ENCODE data around the gene SDK1.

The SDK1 gene

DNA sequence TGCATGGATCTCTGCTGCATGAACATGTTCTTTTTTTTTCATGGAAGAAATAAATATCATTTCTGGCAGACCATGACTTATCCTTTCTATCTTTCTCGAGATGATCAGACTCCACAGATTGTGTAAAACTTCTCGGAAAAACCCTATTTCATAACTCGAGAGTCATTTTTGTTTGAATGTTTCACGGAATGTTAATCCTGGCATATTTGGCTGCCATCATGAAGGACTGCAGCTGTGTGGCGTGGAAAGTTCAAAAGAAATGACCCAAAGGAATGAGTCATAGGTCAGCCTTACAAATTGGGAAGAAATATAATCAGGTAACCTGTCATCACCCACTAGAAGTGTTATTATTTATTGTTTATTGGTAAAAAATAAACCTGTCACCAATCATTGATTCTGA lies 566.8 kb downstream of the SDK1 start:
- Histone ChIP-seq H3K36me3 (ENCODE audit: control insufficient read depth, insufficient read depth, low read length, severe bottlenecking) (no peaks in the 10 kb centered on the region), H3K9me3 (ENCODE audit: control insufficient read depth, low read length) (peaks cover 32% of the 10 kb centered on the region), H3K27me3 (replicated peaks; ENCODE audit: control insufficient read depth, insufficient read depth, low read length) (no peaks in the 10 kb centered on the region), H3K4me1 (ENCODE audit: control insufficient read depth, insufficient read depth, low read length) (peaks cover 3% of the 10 kb centered on the region), H3K4me3 (ENCODE audit: low read length) (no peak overlapping the region), H3K9ac (ENCODE audit: low read length) (no peak overlapping the region)
- peak; percentile 78 for DNase-seq (ENCODE audit: low read depth)

- peaks cover 5% of the 10 kb centered on the region for H3K9me3 ChIP-seq (ENCODE audit: control insufficient read depth, low read length)
- no peak overlapping the region for H3K9ac ChIP-seq (ENCODE audit: low read length)
- H3K27me3 ChIP-seq (replicated peaks; ENCODE audit: control insufficient read depth, insufficient read depth, low read length): no peaks in the 10 kb centered on the region
- no peaks in the 10 kb centered on the region for H3K36me3 ChIP-seq (ENCODE audit: control insufficient read depth, insufficient read depth, low read length, severe bottlenecking)
- DNase-seq (ENCODE audit: low read depth): no peak
- no peak overlapping the region for H3K4me3 ChIP-seq (ENCODE audit: low read length)
- H3K4me1 ChIP-seq (ENCODE audit: control insufficient read depth, insufficient read depth, low read length): no peaks in the 10 kb centered on the region
Measured at GRCh38 chr7:3879355-3880075, 578.5 kb downstream of the SDK1 start.

- DNase-seq (ENCODE audit: low read depth): no peak
- H3K9me3 ChIP-seq (ENCODE audit: control insufficient read depth, low read length): no peaks in the 10 kb centered on the region
Measured at GRCh38 chr7:3880228-3880987, 579.4 kb downstream of the SDK1 start.

GRCh38 chr7:3882782-3883181 lies 581.7 kb downstream of the SDK1 start:
- H3K4me3 ChIP-seq (ENCODE audit: low read length): no peak overlapping the region
- no peaks in the 10 kb centered on the region for H3K9me3 ChIP-seq (ENCODE audit: control insufficient read depth, low read length)
- no peak overlapping the region for H3K9ac ChIP-seq (ENCODE audit: low read length)
- H3K4me1 ChIP-seq (ENCODE audit: control insufficient read depth, insufficient read depth, low read length): peaks cover 5% of the 10 kb centered on the region
- H3K27me3 ChIP-seq (replicated peaks; ENCODE audit: control insufficient read depth, insufficient read depth, low read length): no peaks in the 10 kb centered on the region
- no peaks in the 10 kb centered on the region for H3K36me3 ChIP-seq (ENCODE audit: control insufficient read depth, insufficient read depth, low read length, severe bottlenecking)
- DNase-seq (ENCODE audit: low read depth): peak; percentile 50

More at GRCh38 chr7:3880228-3880987, 579.4 kb downstream of the SDK1 start:
- H3K36me3 ChIP-seq (ENCODE audit: control insufficient read depth, insufficient read depth, low read length, severe bottlenecking): no peaks in the 10 kb centered on the region
- no peak overlapping the region for H3K4me3 ChIP-seq (ENCODE audit: low read length)
- H3K27me3 ChIP-seq (replicated peaks; ENCODE audit: control insufficient read depth, insufficient read depth, low read length): no peaks in the 10 kb centered on the region
- no peaks in the 10 kb centered on the region for H3K4me1 ChIP-seq (ENCODE audit: control insufficient read depth, insufficient read depth, low read length)
- no peak overlapping the region for H3K9ac ChIP-seq (ENCODE audit: low read length)

DNA sequence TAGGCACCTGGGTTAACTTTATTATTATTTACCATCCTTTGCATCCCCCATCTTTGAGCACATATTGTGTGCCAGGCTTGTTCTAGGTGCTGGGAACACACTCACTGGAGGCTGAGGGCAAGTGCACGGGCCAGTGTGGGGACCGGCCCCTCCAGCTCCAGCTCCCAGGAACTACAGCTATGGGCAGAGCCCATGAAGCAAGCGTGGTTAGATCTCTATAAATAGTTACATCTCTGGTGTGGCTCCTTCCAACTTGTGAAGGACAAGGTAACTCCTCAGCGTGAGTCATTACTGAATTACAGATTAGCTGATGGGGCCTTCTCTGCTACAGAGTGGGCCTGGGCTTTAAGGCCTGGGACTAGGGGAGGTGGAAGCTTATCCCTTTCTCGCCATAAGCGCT lies 583.5 kb downstream of the SDK1 start:
- H3K9ac ChIP-seq (ENCODE audit: low read length): no peak overlapping the region
- no peaks in the 10 kb centered on the region for H3K27me3 ChIP-seq (replicated peaks; ENCODE audit: control insufficient read depth, insufficient read depth, low read length)
- peaks cover 11% of the 10 kb centered on the region for H3K4me1 ChIP-seq (ENCODE audit: control insufficient read depth, insufficient read depth, low read length)
- no peak overlapping the region for H3K4me3 ChIP-seq (ENCODE audit: low read length)
- no peak for DNase-seq (ENCODE audit: low read depth)
- H3K9me3 ChIP-seq (ENCODE audit: control insufficient read depth, low read length): no peaks in the 10 kb centered on the region
- no peaks in the 10 kb centered on the region for H3K36me3 ChIP-seq (ENCODE audit: control insufficient read depth, insufficient read depth, low read length, severe bottlenecking)

DNA sequence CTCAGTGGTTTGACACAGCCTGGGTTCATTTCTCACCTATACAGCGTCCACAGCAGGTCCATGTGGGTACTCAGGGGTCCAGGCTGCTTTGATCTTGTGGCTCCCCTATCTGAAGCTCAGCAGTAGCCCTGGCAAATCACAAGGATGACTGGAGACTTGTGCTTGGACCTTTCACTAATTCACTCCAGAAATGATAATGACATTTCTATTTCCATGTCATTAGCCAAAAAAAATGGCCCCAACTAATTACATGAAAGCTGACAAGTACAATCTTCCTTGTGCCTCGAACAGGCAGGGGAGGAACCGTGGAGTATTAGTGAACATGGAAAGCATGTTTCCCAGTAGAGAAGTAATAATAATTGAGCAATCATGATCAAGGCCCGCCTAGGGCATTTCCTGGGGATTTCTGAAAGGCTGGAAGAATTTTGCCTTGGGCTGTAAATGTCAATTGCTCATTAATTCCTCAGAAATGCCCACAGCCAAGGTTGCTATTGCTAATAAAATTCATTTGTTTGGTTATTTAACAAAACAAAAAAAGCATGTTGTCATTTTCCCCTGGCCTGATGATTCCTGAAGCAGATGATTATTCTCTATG lies 586.1 kb downstream of the SDK1 start:
- H3K4me1 ChIP-seq (ENCODE audit: control insufficient read depth, insufficient read depth, low read length): peaks cover 11% of the 10 kb centered on the region
- no peaks in the 10 kb centered on the region for H3K36me3 ChIP-seq (ENCODE audit: control insufficient read depth, insufficient read depth, low read length, severe bottlenecking)
- no peak overlapping the region for H3K9ac ChIP-seq (ENCODE audit: low read length)
- H3K9me3 ChIP-seq (ENCODE audit: control insufficient read depth, low read length): no peaks in the 10 kb centered on the region
- no peak overlapping the region for H3K4me3 ChIP-seq (ENCODE audit: low read length)
- no peak for DNase-seq (ENCODE audit: low read depth)
- H3K27me3 ChIP-seq (replicated peaks; ENCODE audit: control insufficient read depth, insufficient read depth, low read length): no peaks in the 10 kb centered on the region

DNA sequence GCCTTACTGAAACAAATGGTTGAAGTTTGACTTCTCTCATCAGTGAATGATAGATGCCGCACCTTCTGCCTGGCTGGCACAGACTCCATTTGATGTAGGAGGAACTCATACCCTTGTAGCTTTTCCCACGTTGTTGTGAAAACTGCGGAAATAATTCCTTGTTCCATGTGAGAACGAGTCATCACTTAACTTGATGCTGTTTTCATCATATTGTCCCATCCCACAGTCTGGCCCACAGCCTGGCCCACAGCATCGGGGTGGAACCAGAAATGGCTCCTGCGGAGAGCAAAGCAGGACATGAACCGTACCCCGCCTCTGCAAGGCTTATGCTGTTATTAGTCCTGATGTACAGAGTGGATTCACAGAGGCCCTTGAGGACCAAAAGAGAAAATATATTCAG lies 587.0 kb downstream of the SDK1 start:
- peaks cover 11% of the 10 kb centered on the region for H3K4me1 ChIP-seq (ENCODE audit: control insufficient read depth, insufficient read depth, low read length)
- H3K36me3 ChIP-seq (ENCODE audit: control insufficient read depth, insufficient read depth, low read length, severe bottlenecking): no peaks in the 10 kb centered on the region
- H3K4me3 ChIP-seq (ENCODE audit: low read length): no peak overlapping the region
- no peaks in the 10 kb centered on the region for H3K27me3 ChIP-seq (replicated peaks; ENCODE audit: control insufficient read depth, insufficient read depth, low read length)
- no peak overlapping the region for H3K9ac ChIP-seq (ENCODE audit: low read length)
- H3K9me3 ChIP-seq (ENCODE audit: control insufficient read depth, low read length): no peaks in the 10 kb centered on the region
- no peak for DNase-seq (ENCODE audit: low read depth)

DNA sequence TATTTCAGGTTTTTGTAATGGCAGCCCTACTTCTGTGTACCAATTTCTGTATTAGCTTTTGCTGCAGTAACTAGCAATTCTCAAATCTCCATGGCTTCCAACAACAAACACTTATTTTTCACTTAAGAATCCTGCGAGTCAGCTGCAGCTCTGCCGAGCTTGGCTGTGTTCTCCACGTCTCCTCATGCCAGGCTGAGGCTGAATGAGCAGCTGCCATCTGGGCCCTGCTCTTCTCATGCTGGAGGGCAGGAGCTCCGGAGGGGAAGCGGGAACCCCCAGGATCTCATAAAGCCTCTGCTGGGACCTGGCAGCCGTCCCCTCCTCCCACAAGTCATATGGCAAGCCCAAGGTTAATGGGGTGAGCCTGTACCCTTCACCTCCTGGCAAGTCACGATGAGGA lies 591.1 kb downstream of the SDK1 start:
- no peaks in the 10 kb centered on the region for H3K36me3 ChIP-seq (ENCODE audit: control insufficient read depth, insufficient read depth, low read length, severe bottlenecking)
- H3K9ac ChIP-seq (ENCODE audit: low read length): no peak overlapping the region
- H3K4me3 ChIP-seq (ENCODE audit: low read length): no peak overlapping the region
- DNase-seq (ENCODE audit: low read depth): no peak
- H3K4me1 ChIP-seq (ENCODE audit: control insufficient read depth, insufficient read depth, low read length): peaks cover 18% of the 10 kb centered on the region
- H3K27me3 ChIP-seq (replicated peaks; ENCODE audit: control insufficient read depth, insufficient read depth, low read length): no peaks in the 10 kb centered on the region
- no peaks in the 10 kb centered on the region for H3K9me3 ChIP-seq (ENCODE audit: control insufficient read depth, low read length)

GRCh38 chr7:3892686-3893085 lies 591.6 kb downstream of the SDK1 start:
- Histone ChIP-seq H3K4me1 (ENCODE audit: control insufficient read depth, insufficient read depth, low read length) (peaks cover 13% of the 10 kb centered on the region), H3K4me3 (ENCODE audit: low read length) (no peak overlapping the region), H3K27me3 (replicated peaks; ENCODE audit: control insufficient read depth, insufficient read depth, low read length) (no peaks in the 10 kb centered on the region), H3K36me3 (ENCODE audit: control insufficient read depth, insufficient read depth, low read length, severe bottlenecking) (no peaks in the 10 kb centered on the region), H3K9ac (ENCODE audit: low read length) (no peak overlapping the region), H3K9me3 (ENCODE audit: control insufficient read depth, low read length) (no peaks in the 10 kb centered on the region)
- no peak for DNase-seq (ENCODE audit: low read depth)

DNA sequence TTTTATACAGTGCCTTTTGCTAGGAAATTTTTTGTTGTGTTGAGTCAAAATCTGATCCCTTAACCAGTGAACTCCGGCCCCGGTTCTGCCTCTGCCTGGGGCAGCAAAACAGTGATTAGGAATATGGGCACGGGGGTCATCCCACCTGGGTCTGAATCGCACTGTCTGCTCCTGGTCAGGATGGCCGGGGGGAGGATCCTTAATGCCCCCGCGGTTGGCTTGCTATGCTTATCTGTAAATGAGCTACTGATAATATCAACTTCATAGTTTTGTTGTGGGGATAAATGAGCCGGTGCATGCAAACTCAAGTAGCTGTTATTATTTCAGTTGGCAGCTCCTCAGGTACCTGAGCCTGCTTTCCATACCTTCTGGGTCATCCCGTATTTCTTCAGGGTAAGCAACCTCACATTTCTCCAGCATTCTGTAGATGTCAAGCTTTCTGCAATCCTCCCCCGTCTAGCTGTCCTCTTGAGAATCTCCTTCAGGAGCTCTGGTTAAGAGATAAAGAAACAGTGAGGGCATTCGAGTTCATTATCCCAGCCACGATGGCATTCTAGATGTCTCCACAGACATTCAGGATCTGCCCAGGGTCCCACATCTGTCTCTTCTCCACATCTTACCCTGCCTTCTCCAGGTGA lies 592.2 kb downstream of the SDK1 start:
- H3K9me3 ChIP-seq (ENCODE audit: control insufficient read depth, low read length): no peaks in the 10 kb centered on the region
- DNase-seq (ENCODE audit: low read depth): no peak
- no peaks in the 10 kb centered on the region for H3K27me3 ChIP-seq (replicated peaks; ENCODE audit: control insufficient read depth, insufficient read depth, low read length)

DNA sequence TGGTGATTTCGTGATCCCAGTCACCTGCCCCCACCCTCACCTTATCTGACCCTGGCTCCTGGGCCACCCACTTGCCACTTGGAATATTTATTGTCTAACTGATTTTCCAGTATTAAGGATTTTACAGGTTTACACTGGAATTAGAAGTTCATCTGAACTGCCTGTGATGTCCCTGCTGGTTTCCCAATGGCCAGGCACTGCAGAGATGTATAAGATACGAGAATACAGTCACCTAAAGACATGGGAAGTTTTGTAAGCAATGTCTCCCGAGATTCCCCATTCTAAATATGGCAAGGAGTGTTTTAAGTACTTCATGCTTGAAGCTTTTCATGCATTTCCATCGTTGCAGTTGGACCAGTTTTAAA lies 592.7 kb downstream of the SDK1 start:
- H3K9me3 ChIP-seq (ENCODE audit: control insufficient read depth, low read length): no peaks in the 10 kb centered on the region
- no peak for DNase-seq (ENCODE audit: low read depth)
- no peaks in the 10 kb centered on the region for H3K27me3 ChIP-seq (replicated peaks; ENCODE audit: control insufficient read depth, insufficient read depth, low read length)
- peaks cover 6% of the 10 kb centered on the region for H3K4me1 ChIP-seq (ENCODE audit: control insufficient read depth, insufficient read depth, low read length)
- H3K4me3 ChIP-seq (ENCODE audit: low read length): no peak overlapping the region
- no peak overlapping the region for H3K9ac ChIP-seq (ENCODE audit: low read length)
- no peaks in the 10 kb centered on the region for H3K36me3 ChIP-seq (ENCODE audit: control insufficient read depth, insufficient read depth, low read length, severe bottlenecking)

More for the DNA sequence above, 592.2 kb downstream of the SDK1 start:
- Histone ChIP-seq H3K9ac (ENCODE audit: low read length) (no peak overlapping the region), H3K4me1 (ENCODE audit: control insufficient read depth, insufficient read depth, low read length) (peaks cover 8% of the 10 kb centered on the region), H3K4me3 (ENCODE audit: low read length) (no peak overlapping the region), H3K36me3 (ENCODE audit: control insufficient read depth, insufficient read depth, low read length, severe bottlenecking) (no peaks in the 10 kb centered on the region)

All from adipocyte (in vitro differentiated cells).